ENCODE measurements around the gene ARHGAP24. TPM values are rescaled to one million over a fixed set of nuclear protein-coding genes. Genes with fewer than 3 reads are reported as not detected.

ARHGAP24 gene
- total and polyA plus RNA-seq, 2 experiments from 2014 or later, result 0.21 to 0.36 TPM

DNA sequence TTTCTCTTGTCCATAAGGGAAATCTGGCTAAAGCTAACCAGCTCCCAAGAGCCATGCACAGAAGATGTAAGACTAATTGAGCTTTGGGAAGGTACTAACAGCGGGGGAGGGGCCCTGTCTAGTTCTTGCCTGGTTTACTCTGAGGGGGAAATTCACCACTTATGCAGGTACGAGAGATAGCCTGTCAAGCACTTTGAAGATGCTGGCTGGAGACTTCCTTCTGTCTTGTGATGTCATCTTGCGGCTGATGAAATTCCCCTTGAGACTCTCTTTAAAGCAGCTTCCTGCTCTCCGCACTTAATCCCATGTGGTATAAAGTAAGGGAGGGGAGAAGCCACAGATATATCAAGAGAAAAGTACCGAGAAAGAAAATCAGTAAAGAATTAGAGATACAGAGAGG is 539.6 kb downstream of the ARHGAP24 start:
- no peak for TF ChIP-seq EZH2phosphoT487 (IDR thresholded peaks at IDR 0.05; ENCODE audit: unreplicated experiment)
- no peak for TF ChIP-seq ZNF114 (CRISPR knock-in tag; IDR thresholded peaks at IDR 0.05)
- no peak for TF ChIP-seq NANOG (IDR thresholded peaks at IDR 0.05; ENCODE audit: borderline replicate concordance)
- TF ChIP-seq ZNF331 (CRISPR knock-in tag; IDR thresholded peaks at IDR 0.05; ENCODE audit: low read depth), result no peak
- TF ChIP-seq, protein P1, sequence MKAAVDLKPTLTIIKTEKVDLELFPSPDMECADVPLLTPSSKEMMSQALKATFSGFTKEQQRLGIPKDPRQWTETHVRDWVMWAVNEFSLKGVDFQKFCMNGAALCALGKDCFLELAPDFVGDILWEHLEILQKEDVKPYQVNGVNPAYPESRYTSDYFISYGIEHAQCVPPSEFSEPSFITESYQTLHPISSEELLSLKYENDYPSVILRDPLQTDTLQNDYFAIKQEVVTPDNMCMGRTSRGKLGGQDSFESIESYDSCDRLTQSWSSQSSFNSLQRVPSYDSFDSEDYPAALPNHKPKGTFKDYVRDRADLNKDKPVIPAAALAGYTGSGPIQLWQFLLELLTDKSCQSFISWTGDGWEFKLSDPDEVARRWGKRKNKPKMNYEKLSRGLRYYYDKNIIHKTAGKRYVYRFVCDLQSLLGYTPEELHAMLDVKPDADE (IDR thresholded peaks at IDR 0.05), result no peak
- no peak for TF ChIP-seq EZH2 (IDR thresholded peaks at IDR 0.05; ENCODE audit: low read depth, unreplicated experiment)
- no peak for TF ChIP-seq POLR2AphosphoS5 (IDR thresholded peaks at IDR 0.05; ENCODE audit: low read depth)
- no peak for TF ChIP-seq CTCF (conservative IDR thresholded peaks at IDR 0.05; ENCODE audit: low read depth in 2 of 2)
- TF ChIP-seq STAT1 (IDR thresholded peaks at IDR 0.05; ENCODE audit: unreplicated experiment), result no peak
- no peak for TF ChIP-seq REST (IDR thresholded peaks at IDR 0.05; ENCODE audit: unreplicated experiment)
- TF ChIP-seq, protein P2, sequence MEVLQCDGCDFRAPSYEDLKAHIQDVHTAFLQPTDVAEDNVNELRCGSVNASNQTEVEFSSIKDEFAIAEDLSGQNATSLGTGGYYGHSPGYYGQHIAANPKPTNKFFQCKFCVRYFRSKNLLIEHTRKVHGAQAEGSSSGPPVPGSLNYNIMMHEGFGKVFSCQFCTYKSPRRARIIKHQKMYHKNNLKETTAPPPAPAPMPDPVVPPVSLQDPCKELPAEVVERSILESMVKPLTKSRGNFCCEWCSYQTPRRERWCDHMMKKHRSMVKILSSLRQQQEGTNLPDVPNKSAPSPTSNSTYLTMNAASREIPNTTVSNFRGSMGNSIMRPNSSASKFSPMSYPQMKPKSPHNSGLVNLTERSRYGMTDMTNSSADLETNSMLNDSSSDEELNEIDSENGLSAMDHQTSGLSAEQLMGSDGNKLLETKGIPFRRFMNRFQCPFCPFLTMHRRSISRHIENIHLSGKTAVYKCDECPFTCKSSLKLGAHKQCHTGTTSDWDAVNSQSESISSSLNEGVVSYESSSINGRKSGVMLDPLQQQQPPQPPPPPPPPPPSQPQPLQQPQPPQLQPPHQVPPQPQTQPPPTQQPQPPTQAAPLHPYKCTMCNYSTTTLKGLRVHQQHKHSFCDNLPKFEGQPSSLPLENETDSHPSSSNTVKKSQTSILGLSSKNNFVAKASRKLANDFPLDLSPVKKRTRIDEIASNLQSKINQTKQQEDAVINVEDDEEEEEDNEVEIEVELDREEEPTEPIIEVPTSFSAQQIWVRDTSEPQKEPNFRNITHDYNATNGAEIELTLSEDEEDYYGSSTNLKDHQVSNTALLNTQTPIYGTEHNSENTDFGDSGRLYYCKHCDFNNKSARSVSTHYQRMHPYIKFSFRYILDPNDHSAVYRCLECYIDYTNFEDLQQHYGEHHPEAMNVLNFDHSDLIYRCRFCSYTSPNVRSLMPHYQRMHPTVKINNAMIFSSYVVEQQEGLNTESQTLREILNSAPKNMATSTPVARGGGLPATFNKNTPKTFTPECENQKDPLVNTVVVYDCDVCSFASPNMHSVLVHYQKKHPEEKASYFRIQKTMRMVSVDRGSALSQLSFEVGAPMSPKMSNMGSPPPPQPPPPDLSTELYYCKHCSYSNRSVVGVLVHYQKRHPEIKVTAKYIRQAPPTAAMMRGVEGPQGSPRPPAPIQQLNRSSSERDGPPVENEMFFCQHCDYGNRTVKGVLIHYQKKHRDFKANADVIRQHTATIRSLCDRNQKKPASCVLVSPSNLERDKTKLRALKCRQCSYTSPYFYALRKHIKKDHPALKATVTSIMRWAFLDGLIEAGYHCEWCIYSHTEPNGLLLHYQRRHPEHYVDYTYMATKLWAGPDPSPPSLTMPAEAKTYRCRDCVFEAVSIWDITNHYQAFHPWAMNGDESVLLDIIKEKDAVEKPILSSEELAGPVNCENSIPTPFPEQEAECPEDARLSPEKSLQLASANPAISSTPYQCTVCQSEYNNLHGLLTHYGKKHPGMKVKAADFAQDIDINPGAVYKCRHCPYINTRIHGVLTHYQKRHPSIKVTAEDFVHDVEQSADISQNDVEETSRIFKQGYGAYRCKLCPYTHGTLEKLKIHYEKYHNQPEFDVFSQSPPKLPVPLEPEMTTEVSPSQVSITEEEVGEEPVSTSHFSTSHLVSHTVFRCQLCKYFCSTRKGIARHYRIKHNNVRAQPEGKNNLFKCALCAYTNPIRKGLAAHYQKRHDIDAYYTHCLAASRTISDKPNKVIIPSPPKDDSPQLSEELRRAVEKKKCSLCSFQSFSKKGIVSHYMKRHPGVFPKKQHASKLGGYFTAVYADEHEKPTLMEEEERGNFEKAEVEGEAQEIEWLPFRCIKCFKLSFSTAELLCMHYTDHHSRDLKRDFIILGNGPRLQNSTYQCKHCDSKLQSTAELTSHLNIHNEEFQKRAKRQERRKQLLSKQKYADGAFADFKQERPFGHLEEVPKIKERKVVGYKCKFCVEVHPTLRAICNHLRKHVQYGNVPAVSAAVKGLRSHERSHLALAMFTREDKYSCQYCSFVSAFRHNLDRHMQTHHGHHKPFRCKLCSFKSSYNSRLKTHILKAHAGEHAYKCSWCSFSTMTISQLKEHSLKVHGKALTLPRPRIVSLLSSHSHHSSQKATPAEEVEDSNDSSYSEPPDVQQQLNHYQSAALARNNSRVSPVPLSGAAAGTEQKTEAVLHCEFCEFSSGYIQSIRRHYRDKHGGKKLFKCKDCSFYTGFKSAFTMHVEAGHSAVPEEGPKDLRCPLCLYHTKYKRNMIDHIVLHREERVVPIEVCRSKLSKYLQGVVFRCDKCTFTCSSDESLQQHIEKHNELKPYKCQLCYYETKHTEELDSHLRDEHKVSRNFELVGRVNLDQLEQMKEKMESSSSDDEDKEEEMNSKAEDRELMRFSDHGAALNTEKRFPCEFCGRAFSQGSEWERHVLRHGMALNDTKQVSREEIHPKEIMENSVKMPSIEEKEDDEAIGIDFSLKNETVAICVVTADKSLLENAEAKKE (CRISPR knock-in tag; IDR thresholded peaks at IDR 0.05), result no peak
- DNase-seq (ENCODE audit: low spot score), result peak; percentile 48
- Histone ChIP-seq H2AFZ (peak overlapping the region; percentile 81; the same call in 1 of the 2 replicates), H3K4me1 (ENCODE audit: insufficient read depth) (peaks cover 20% of the 10 kb centered on the region), H3F3A (replicated peaks; ENCODE audit: low read depth) (no peaks in the 10 kb centered on the region), H3K36me3 (ENCODE audit: insufficient read depth) (no peaks in the 10 kb centered on the region), H3K9me2 (ENCODE audit: insufficient read depth) (no peaks in the 10 kb centered on the region), H3K27me3 (ENCODE audit: insufficient read depth) (no peaks in the 10 kb centered on the region), H3K79me2 (replicated peaks; ENCODE audit: insufficient read depth) (no peaks in the 10 kb centered on the region), H3K4me2 (peak overlapping the region; percentile 19; the same call in 1 of the 2 replicates), H3K27ac (ENCODE audit: low read depth) (no peak overlapping the region), H3K4me3 (no peak overlapping the region), H4K20me1 (replicated peaks; ENCODE audit: insufficient read depth) (no peaks in the 10 kb centered on the region)
- peak overlapping the region; percentile 78 for H3K27ac Mint-ChIP-seq
- peaks cover 23% of the 10 kb centered on the region for H3K4me1 Mint-ChIP-seq
- H3K9me3 Mint-ChIP-seq, result no peaks in the 10 kb centered on the region
- H3K4me3 Mint-ChIP-seq, result no peak overlapping the region
- ATAC-seq, result peak; percentile 47
- H3K27me3 Mint-ChIP-seq (ENCODE audit: insufficient read depth, low read depth, poor library complexity), result peaks cover 3% of the 10 kb centered on the region
- no peaks in the 10 kb centered on the region for H3K36me3 Mint-ChIP-seq (ENCODE audit: low read depth)
